ENCODE data around the gene NCKAP5.

DNA sequence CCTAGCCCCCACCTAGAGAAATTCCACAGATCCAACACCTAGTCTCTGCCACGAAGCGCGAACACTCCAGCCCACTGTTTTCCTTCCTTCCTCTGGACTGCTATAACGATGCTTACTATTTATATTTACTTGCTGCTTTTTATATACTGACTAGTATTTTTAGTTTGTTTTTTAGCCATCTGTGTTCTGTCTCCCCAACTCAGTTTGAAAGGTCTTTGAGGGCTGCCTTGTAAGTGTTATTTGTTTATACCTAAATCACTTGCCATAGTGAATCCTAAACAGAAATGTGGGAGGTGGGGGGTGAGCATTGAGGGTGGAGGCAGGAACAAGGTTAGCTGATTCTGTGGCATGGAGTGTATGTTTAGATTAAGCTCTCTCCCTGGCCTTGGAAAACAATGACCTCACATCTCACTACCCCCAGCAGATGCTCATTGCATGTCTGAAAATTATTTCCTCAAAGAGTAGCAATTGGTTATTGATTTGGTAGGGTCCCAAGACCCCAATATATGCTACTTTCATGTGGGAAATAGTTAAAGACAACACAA is 1.1 kb upstream of the NCKAP5 start:
- TF ChIP-seq, protein P1, sequence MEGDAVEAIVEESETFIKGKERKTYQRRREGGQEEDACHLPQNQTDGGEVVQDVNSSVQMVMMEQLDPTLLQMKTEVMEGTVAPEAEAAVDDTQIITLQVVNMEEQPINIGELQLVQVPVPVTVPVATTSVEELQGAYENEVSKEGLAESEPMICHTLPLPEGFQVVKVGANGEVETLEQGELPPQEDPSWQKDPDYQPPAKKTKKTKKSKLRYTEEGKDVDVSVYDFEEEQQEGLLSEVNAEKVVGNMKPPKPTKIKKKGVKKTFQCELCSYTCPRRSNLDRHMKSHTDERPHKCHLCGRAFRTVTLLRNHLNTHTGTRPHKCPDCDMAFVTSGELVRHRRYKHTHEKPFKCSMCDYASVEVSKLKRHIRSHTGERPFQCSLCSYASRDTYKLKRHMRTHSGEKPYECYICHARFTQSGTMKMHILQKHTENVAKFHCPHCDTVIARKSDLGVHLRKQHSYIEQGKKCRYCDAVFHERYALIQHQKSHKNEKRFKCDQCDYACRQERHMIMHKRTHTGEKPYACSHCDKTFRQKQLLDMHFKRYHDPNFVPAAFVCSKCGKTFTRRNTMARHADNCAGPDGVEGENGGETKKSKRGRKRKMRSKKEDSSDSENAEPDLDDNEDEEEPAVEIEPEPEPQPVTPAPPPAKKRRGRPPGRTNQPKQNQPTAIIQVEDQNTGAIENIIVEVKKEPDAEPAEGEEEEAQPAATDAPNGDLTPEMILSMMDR (IDR thresholded peaks at IDR 0.05; ENCODE audit: low read depth, low read length): no peak
- no peak for TF ChIP-seq MYC (IDR thresholded peaks at IDR 0.05; ENCODE audit: low read depth, low read length)

Data from NB4 (cell line).